ENCODE measurements around the gene SLC7A10. TPM values are rescaled to one million over a fixed set of nuclear protein-coding genes. Genes with fewer than 3 reads are reported as not detected.

Gene SLC7A10
- total and polyA plus RNA-seq, 3 donors from 2014 or later: 2.1 to 5.8 (median 3.0) TPM

- TF ChIP-seq CTCF (IDR thresholded peaks at IDR 0.05): no peak
- no peak for TF ChIP-seq POLR2A (IDR thresholded peaks at IDR 0.05)
- no peak overlapping the region for H3K27ac ChIP-seq
- 86 to 87% methylated on average over 5 of the region's 5 CpGs for WGBS, 2 donors
- H3K4me1 ChIP-seq: no peaks in the 10 kb centered on the region
- H3K36me3 ChIP-seq (ENCODE audit: low read depth, missing control alignments): no peaks in the 10 kb centered on the region
- no peak for DNase-seq
- peaks cover 4% of the 10 kb centered on the region for H3K27me3 ChIP-seq
- no peaks in the 10 kb centered on the region for H3K9me3 ChIP-seq
- intact Hi-C loops (cut with DNase I; ENCODE audit: low total_unique reads): loop anchor here (10.0 kb wide), 1 partner anchor 545 kb away; no protein-coding TSS in a partner anchor
- H3K4me3 ChIP-seq: no peak overlapping the region
These were observed 4.3 kb upstream of the SLC7A10 start for GRCh38 chr19:33229962-33230361.

DNA sequence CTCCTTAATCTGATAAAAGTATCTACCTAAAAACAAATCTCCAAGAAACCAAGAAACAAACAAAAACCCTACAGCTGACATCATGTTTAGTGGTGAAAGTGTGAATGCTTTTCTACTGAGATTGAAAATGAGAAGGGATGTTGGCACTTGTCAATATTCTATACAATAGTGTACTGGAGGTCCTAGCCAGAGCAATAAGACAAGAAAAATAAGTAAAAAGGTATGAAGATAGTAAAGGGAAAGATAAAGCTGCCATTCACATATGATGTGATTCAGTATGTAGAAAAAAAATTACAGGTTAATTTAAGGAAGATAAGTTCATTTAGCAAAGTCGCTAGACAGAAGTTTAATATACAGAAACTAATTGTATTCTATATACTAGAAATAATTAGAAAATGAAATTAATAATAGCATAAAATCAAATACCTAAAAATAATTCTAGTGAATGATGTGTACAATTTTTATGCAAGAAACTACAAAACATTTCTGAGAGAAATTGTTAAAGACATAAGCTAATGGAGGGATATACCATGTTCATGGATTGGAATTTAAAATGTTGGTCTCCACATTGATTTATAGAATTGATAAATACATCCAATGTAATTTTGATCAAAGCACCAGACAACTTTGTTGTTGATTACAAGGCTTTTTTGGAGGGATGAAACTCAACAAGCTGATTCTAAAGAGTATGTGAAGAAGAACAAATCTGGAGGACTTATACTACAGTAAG lies 2.4 kb upstream of the SLC7A10 start:
- Histone ChIP-seq H3K27me3 (peaks cover 8% of the 10 kb centered on the region), H3K36me3 (ENCODE audit: low read depth, missing control alignments) (no peaks in the 10 kb centered on the region), H3K27ac (no peak overlapping the region), H3K9me3 (no peaks in the 10 kb centered on the region), H3K4me1 (no peaks in the 10 kb centered on the region), H3K4me3 (no peak overlapping the region)
- DNase-seq: no peak
- TF ChIP-seq POLR2A (IDR thresholded peaks at IDR 0.05): no peak
- no peak for TF ChIP-seq CTCF (IDR thresholded peaks at IDR 0.05)
- WGBS, 2 donors: 93 to 95% methylated on average over 1 of the region's 1 CpG
- intact Hi-C loops (cut with DNase I; ENCODE audit: low total_unique reads): no loop called here

DNA sequence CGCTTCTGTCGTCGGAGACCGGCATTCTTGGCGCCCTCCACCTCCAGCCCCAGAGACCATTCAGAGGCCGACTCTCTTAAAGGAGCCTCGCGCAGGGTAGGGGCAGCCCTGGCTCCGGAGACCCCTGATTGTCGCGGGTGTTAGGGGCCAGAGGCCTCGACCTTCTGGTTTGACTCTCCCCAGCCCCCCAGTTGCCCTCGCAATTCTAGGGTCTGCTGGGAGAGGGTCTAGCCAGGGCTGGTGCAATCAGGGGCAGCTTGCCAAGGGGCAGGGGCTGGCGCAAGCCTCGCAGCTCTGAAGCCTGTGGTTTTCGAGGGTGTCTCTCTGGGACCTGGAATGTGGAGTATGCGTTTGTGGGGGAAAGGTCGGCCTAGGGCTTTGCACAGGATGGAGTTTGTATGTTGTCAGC lies 1.6 kb upstream of the SLC7A10 start:
- Histone ChIP-seq H3K4me1 (no peaks in the 10 kb centered on the region), H3K4me3 (peak overlapping the region in 1 of 2 donors; percentile 29), H3K9me3 (no peaks in the 10 kb centered on the region), H3K27ac (no peak overlapping the region), H3K27me3 (peaks cover 8% of the 10 kb centered on the region), H3K36me3 (ENCODE audit: low read depth, missing control alignments) (no peaks in the 10 kb centered on the region)
- intact Hi-C loops (cut with DNase I; ENCODE audit: low total_unique reads): no loop called here
- WGBS, 2 donors: 23 to 26% methylated on average over 17 to 18 of the region's 18 CpGs
- TF ChIP-seq CTCF (IDR thresholded peaks at IDR 0.05): no peak
- TF ChIP-seq POLR2A (IDR thresholded peaks at IDR 0.05): no peak
- DNase-seq: no peak

GRCh38 chr19:33226550-33227241 lies 1.0 kb upstream of the SLC7A10 start:
- peak; percentile 30 for DNase-seq

More at GRCh38 chr19:33226550-33227241, 1.0 kb upstream of the SLC7A10 start:
- H3K4me3 ChIP-seq: peak overlapping the region in 1 of 2 donors; percentile 29
- TF ChIP-seq CTCF (IDR thresholded peaks at IDR 0.05): no peak
- no peak for TF ChIP-seq POLR2A (IDR thresholded peaks at IDR 0.05)
- 3 to 7% methylated on average over 11 to 62 of the region's 66 CpGs for WGBS, 2 donors
- H3K36me3 ChIP-seq (ENCODE audit: low read depth, missing control alignments): no peaks in the 10 kb centered on the region
- H3K4me1 ChIP-seq: no peaks in the 10 kb centered on the region
- intact Hi-C loops (cut with DNase I; ENCODE audit: low total_unique reads): no loop called here
- no peak overlapping the region for H3K27ac ChIP-seq
- peaks cover 8% of the 10 kb centered on the region for H3K27me3 ChIP-seq
- no peaks in the 10 kb centered on the region for H3K9me3 ChIP-seq

All from testis (tissue), 3 donors.